ENCODE measurements around the gene SCGN. TPM values are rescaled to one million over a fixed set of nuclear protein-coding genes. Genes with fewer than 3 reads are reported as not detected.

SCGN gene
- total and polyA plus RNA-seq, 9 of the 15 experiments (the other 6 are each of a cell fraction or from before 2014, with no cell fraction given), result not detected

- TF ChIP-seq STAT6 (CRISPR knock-in tag; IDR thresholded peaks at IDR 0.05) (no peak), PHF8 (IDR thresholded peaks at IDR 0.05; ENCODE audit: borderline replicate concordance, low read length) (no peak), TFE3 (CRISPR knock-in tag; IDR thresholded peaks at IDR 0.05) (no peak), ESRRA (IDR thresholded peaks at IDR 0.05; ENCODE audit: borderline replicate concordance, low read depth) (no peak), PBX2 (CRISPR knock-in tag; IDR thresholded peaks at IDR 0.05; ENCODE audit: low read depth) (no peak), PBX2 (tag; conservative IDR thresholded peaks at IDR 0.05; ENCODE audit: low read depth) (no peak), EWSR1 (IDR thresholded peaks at IDR 0.05; ENCODE audit: borderline replicate concordance, low read depth, partially characterized antibody) (no peak), SMAD2 (IDR thresholded peaks at IDR 0.05; ENCODE audit: low read depth, low read length) (no peak), EZH2 (IDR thresholded peaks at IDR 0.05; ENCODE audit: borderline replicate concordance, low read depth, low read length) (no peak), MCM2 (IDR thresholded peaks at IDR 0.05; ENCODE audit: low read depth) (no peak), TCFL5 (CRISPR knock-in tag; conservative IDR thresholded peaks at IDR 0.05) (no peak)
Measured at GRCh38 chr6:25652007-25652515, at the start of gene SCGN (continued).

Data from K562 (cell line).